Loucy (cell line): ENCODE data around the gene ZDHHC19.

Experiments
- H2AFZ ChIP-seq: fragments of 200-600 bp; sonication (generic); 2 replicates; pipeline ENCODE4 v1.6.0; 2016; ENCODE audit warnings: antibody characterized with exemption, mild to moderate bottlenecking, low read length, moderate library complexity
- H3F3A ChIP-seq: fragments of 200-600 bp; 2 replicates; pipeline ENCODE4 v1.6.0; 2016; ENCODE audit warnings: antibody characterized with exemption, low read depth, mild to moderate bottlenecking
- H3K27me3 ChIP-seq: fragments of 200-600 bp; sonication (generic); 2 replicates; pipeline ENCODE4 v1.6.1; 2014; ENCODE audit warnings: low read length, mild to moderate bottlenecking; ENCODE audit not compliant: insufficient read depth, poor library complexity, severe bottlenecking
- H3K36me3 ChIP-seq: fragments of 200-600 bp; sonication (generic); 2 replicates; pipeline ENCODE4 v1.6.1; 2016; ENCODE audit warnings: low read length; ENCODE audit not compliant: insufficient read depth
- H3K4me1 ChIP-seq: fragments of 200-600 bp; sonication (generic); 2 replicates; pipeline ENCODE4 v1.5.1; 2014; ENCODE audit warnings: low read length, mild to moderate bottlenecking; ENCODE audit not compliant: insufficient read depth, poor library complexity, severe bottlenecking
- H3K4me2 ChIP-seq: fragments of 200-600 bp; sonication (generic); 2 replicates; pipeline ENCODE4 v1.6.0; 2014; ENCODE audit warnings: antibody characterized with exemption, low read length, low read depth, mild to moderate bottlenecking; ENCODE audit not compliant: poor library complexity, severe bottlenecking
- H3K4me3 ChIP-seq: fragments of 200-600 bp; sonication (generic); 2 replicates; pipeline ENCODE4 v1.5.1; 2014; ENCODE audit warnings: low read length, mild to moderate bottlenecking, mixed read lengths; ENCODE audit not compliant: poor library complexity, severe bottlenecking
- H3K79me2 ChIP-seq: fragments of 200-600 bp; sonication (generic); 2 replicates; pipeline ENCODE4 v1.6.1; 2014; ENCODE audit warnings: low read length; ENCODE audit not compliant: insufficient read depth
- H3K9ac ChIP-seq: fragments of 200-600 bp; sonication (generic); 2 replicates; pipeline ENCODE4 v1.6.0; 2014; ENCODE audit warnings: mild to moderate bottlenecking, low read depth, low read length, moderate library complexity; ENCODE audit not compliant: poor library complexity, severe bottlenecking
- H3K9me2 ChIP-seq: fragments of 200-600 bp; sonication (generic); replicated peaks from 2 replicates; pipeline ENCODE4 v1.6.1; 2016; ENCODE audit warnings: low read depth, low read length, mixed read lengths
- H3K9me3 ChIP-seq: fragments of 200-600 bp; sonication (generic); 2 replicates; pipeline ENCODE4 v1.6.1; 2014; ENCODE audit warnings: mild to moderate bottlenecking, antibody characterized with exemption, low read length, low read depth; ENCODE audit not compliant: insufficient read depth
- H4K20me1 ChIP-seq: fragments of 200-600 bp; sonication (generic); 2 replicates; pipeline ENCODE4 v1.6.0; 2014; ENCODE audit warnings: antibody characterized with exemption, low read length, mild to moderate bottlenecking; ENCODE audit not compliant: insufficient read depth, poor library complexity, severe bottlenecking
- CTCF ChIP-seq: fragments of 200-600 bp; sonication (generic); conservative IDR thresholded peaks from 2 replicates; pipeline ENCODE4 v1.5.1; 2014; ENCODE audit warnings: mild to moderate bottlenecking, antibody characterized with exemption, low read length
- EZH2phosphoT487 ChIP-seq: fragments of 200-600 bp; IDR thresholded peaks from 2 replicates; pipeline ENCODE4 v1.6.1; 2018; ENCODE audit warnings: antibody characterized with exemption, mild to moderate bottlenecking, moderate library complexity, borderline replicate concordance

ZDHHC19 gene

GRCh38 chr3:196180346-196180745 lies 30.9 kb downstream of the ZDHHC19 start:
- TF ChIP-seq CTCF, result no peak
- TF ChIP-seq EZH2phosphoT487, result no peak
- no peaks in the 10 kb centered on the region for H3K36me3 ChIP-seq
- peaks cover 74% of the 10 kb centered on the region for H3K4me1 ChIP-seq
- H3K27me3 ChIP-seq, result no peaks in the 10 kb centered on the region
- no peaks in the 10 kb centered on the region for H4K20me1 ChIP-seq
- peak overlapping the region; percentile 92 for H3K9ac ChIP-seq
- no peaks in the 10 kb centered on the region for H3K9me3 ChIP-seq
- H3K79me2 ChIP-seq, result peaks cover 27% of the 10 kb centered on the region
- no peak overlapping the region for H2AFZ ChIP-seq
- H3K4me3 ChIP-seq, result peak overlapping the region; percentile 65
- H3K9me2 ChIP-seq, result no peaks in the 10 kb centered on the region
- peak overlapping the region; percentile 90 for H3K4me2 ChIP-seq
- peaks cover 42% of the 10 kb centered on the region for H3F3A ChIP-seq

DNA sequence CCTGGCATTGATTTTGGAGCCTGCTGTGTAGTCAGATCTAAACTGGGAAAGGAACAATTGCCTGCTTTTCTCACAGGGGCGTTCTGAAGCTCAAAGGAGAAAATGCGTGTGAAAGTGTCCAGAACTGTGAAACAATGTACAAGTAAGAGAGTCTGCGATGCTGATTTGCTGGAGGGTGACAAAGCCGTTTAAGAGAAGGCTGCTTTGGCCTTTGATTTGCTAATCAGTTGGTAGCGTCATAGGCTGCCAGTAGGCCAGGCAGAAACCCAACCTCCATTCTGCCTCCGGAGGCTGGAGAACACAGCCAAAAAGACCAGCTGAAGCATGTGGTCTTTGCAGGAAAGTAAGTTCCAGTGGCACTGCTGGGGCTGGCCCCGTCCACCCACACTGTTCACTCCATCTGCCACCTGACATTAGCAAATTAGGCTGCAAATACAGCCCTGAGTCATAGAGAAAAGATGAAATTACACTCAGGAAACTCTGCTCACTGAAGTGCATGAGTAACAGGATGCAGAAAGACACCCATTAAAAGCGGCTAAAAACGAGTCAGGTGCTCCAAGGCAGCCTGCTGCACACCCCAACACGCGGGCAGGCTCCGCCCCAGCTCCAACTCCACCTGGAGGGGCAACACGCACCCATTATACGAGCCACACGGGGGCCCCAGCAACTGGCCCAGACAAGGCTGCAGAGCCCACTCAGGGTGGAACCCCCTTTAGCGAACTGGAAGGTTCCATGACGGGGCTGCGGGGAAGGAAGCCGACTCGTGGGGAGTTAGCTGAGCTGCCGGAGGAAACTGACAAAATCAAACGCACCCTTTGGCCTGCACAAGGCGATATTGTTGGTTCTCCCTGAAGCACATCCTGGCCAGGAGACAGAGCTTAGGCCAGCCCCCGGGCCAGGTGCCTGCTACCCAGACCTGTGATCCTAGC lies 31.6 kb downstream of the ZDHHC19 start:
- no peaks in the 10 kb centered on the region for H4K20me1 ChIP-seq
- H3K4me1 ChIP-seq, result peaks cover 73% of the 10 kb centered on the region
- H3K4me3 ChIP-seq, result peak overlapping the region; percentile 65
- TF ChIP-seq EZH2phosphoT487, result no peak
- TF ChIP-seq CTCF, result peak; percentile 60
- H3K4me2 ChIP-seq, result peak overlapping the region; percentile 90
- H3K9ac ChIP-seq, result peak overlapping the region; percentile 92
- H3F3A ChIP-seq, result peaks cover 42% of the 10 kb centered on the region
- no peaks in the 10 kb centered on the region for H3K27me3 ChIP-seq
- H3K9me3 ChIP-seq, result no peaks in the 10 kb centered on the region
- H2AFZ ChIP-seq, result no peak overlapping the region
- H3K36me3 ChIP-seq, result no peaks in the 10 kb centered on the region
- no peaks in the 10 kb centered on the region for H3K9me2 ChIP-seq
- H3K79me2 ChIP-seq, result peaks cover 20% of the 10 kb centered on the region

DNA sequence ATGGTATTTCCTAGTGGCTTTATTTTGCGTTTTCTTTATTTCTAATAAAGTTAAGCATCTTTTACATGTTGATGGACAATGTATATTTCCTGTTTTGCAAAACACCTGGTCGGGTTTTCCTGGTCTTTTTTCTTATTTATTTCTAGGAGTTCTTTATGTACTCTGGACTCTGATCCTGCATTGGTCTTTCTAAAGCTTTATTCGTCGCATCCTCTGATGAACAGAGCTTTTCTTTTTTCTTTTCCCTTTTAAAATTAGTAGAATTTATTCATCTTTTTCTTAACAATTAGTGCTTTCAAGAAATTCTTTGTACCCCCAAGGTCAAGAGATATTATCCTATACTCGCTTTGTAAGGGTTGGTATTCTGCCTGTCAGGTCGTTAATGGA lies 32.2 kb downstream of the ZDHHC19 start:
- Histone ChIP-seq H3F3A (peaks cover 42% of the 10 kb centered on the region), H2AFZ (no peak overlapping the region), H3K4me2 (peak overlapping the region; percentile 90), H3K9ac (peak overlapping the region; percentile 92), H3K9me2 (no peaks in the 10 kb centered on the region), H3K4me1 (peaks cover 71% of the 10 kb centered on the region), H3K4me3 (peak overlapping the region; percentile 65), H3K27me3 (no peaks in the 10 kb centered on the region), H3K9me3 (no peaks in the 10 kb centered on the region), H4K20me1 (no peaks in the 10 kb centered on the region), H3K79me2 (peaks cover 16% of the 10 kb centered on the region), H3K36me3 (no peaks in the 10 kb centered on the region)
- TF ChIP-seq EZH2phosphoT487 (no peak), CTCF (no peak)
